Cerebellar nuclear complex (tissue), 1 donor: ENCODE measurements around the gene ADGB.
"Not testable (repeated sequence)": the region's sequence is repeated elsewhere in the genome, so short reads cannot be mapped to it uniquely, and the experiment has no call there.

Experiments
- DNase-seq, 2 experiments: peaks; one replicate each; lab custom pipeline; 2025; lab: John Stamatoyannopoulos, UW

The ADGB gene

DNA sequence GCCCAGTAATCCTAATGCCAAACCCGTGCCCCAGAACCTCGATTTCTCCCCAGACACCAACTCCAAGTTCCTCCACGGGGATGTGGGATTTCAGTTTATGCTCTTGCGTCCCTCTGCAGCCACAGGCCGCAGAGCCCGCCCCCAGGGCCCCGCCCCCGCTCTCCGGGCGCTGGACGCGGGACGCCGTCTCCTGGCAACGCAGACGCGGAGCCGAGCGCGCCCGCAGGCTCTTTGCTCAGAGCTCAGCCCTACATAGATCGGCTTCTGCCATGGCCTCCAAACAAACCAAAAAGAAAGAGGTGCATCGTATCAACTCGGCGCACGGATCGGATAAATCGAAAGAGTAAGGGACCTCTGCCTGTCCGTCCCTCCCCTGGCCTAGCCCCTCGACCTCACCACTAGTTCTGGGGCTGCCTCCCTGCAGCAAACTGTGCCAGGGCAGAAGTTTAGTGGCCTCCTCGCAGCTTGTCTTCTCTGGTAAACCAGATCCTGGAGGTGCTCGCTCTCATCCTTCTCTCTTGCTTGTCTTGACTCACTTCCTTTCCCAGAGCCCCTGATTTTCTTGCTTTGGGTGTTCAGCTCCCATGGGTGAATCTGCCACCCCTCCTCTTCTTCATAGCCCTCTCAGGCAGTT lies at the start of gene ADGB:
Gene ADGB (plus strand): TSS at position 201 of the 634 bp plus-strand sequence. CDS start 69 bp downstream, at position 270.
- DNase-seq: no peak

DNA sequence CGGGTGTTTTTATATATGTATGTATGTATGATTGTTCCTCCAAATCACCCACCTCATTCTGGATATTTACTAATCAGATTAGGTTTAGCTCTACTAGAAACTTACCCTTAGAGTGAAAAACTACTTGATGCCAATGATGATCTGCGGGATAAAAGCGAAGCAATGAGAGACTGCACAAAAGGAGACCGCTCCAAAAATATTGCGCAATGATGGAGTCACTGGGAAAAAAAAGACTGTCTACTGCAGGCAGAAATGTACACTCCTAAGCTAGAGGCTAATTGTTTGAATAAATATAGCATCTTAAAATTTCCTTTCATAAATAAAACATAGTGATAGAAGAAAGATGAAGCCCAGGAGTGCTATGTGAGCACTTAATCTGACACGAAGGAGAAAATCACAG lies 47.9 kb upstream of the ADGB start:
- DNase-seq: no peak

DNA sequence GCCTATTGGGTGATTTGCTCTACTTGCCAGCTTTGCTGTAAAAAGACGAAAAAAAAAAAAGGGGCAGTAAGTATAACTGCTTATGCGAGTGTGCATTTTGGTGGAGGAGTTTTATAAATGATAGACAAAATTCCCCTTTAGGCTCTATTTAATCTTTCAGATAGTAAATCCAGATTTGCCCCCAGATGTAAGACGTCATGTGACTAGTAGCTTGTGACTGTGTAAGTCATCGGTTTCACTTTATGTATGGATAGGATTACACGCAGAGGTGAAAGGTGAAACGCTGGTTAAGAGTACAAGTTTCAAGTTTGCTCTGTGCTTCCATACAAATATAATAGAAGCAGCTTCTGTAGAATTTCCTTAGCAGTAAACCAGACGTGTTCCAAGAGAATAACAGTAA lies 47.2 kb upstream of the ADGB start:
- no peak for DNase-seq

DNA sequence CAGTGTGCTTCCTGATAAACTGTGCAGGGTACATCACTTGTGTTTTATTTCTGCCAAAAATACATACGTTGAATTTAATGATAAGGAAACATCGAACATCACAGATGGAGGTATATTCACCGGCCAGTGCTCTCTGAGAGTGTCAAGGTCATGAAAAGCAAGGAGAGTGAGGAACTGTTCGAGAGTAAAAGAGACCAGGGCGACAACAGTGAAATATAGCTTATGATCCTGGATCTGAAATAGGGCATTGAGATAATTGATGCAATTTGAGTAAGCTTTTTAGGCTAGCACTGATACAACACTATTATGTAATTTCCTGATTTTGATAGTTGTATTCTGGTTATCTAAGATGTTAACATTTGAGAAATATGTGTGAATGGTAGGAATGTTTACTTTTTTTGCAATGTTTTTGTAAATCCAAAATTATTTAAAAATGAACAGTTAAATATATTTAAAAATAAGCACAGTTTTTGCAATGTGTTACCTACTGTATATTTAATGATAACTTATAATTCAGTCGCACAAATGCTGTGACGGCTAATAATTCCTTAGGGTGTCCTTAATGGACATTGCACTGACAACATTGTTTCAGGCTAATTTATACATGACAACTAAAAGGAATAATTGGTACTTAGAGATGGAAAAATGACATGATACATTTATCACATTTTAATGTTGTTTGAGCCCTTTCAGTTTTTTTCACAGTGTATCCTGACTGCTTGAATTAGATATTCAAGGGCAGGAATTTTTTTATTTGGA lies 45.2 kb upstream of the ADGB start:
- DNase-seq: no peak

DNA sequence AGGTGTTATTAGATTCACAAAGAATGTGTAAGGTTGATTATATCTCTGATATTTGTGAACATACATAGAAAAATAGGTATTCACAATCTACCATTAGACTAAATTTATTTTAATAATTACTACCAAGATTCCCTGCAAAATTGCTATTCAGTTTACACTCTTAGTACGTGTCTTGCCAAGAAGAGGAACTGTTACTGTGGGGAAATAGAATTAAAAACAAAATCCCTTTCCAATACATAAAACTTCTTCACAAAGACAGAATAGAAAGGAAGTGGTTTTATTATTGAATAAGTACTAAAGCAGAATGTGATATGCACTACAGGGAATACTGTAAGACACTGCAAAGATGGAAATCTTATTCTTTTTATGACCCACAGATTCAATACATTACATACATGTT lies 38.2 kb upstream of the ADGB start:
- DNase-seq: no peak

DNA sequence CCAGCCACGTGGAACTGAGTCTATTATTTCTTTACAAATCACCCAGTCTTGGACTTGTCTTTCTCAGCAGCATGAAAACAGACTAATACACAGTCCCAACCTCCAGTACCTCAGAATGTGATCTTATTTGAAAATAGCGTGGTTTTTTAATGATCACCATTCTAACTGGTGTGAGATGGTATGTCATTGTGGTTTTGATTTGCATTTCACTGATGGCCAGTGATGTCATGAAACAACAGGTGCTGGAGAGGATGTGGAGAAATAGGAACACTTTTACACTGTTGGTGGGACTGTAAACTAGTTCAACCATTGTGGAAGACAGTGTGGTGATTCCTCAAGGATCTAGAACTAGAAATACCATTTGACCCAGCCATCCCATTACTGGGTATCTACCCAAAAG lies 32.1 kb upstream of the ADGB start:
- DNase-seq: not testable (repeated sequence)

DNA sequence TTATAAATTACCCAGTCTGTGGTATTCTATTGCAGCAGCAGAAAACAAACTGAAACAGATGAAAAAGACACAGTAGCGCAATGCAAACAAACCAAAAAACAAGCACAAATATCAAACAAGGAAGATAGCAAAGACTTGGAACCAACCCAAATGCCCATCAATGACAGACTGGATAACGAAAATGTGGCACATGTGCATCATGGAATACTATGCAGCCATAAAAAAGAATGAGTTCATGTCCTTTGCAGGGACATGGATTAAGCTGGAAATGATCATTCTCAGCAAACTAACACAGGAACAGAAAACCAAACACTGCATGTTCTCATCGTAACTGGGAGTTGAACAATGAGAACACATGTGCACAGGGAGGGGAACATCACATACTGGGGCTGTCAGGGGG lies 30.2 kb upstream of the ADGB start:
- not testable (repeated sequence) for DNase-seq

DNA sequence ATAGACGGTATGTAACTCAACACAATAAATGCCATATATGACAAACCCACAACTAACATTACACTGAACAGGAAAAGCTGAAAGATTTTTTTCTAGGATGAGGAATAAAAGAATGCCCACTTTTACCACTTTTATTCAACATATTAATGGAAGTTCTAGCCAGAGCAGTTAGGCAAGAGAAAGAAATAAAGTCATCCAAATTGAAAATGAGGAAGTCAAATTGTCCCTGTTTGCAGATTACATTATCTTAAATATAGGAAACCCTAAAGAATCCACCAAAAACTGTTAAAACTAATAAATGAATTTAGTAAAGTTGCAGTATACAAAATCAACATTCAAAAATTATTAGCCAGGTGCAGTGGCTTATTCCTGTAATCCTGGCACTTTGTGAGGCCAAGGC lies 24.6 kb upstream of the ADGB start:
- DNase-seq: no peak

DNA sequence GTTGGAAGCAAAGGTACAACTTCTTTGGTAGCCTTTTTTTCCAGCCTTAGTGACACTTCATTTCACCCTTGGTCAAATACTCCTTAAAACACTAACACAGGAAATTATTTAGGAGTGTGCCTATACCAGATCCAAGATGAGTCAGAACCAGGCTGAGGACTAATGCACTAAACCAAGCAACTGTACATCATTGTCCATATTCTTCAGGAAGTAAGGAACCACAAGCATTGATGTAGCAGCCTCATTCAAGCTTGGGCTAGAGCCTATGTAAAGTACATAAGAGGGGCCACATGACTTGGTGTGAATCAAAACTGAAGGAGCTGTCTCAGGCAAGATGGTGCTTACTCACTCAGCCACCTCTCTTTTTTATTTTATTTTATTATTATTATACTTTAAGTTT lies 20.7 kb upstream of the ADGB start:
- DNase-seq: no peak

DNA sequence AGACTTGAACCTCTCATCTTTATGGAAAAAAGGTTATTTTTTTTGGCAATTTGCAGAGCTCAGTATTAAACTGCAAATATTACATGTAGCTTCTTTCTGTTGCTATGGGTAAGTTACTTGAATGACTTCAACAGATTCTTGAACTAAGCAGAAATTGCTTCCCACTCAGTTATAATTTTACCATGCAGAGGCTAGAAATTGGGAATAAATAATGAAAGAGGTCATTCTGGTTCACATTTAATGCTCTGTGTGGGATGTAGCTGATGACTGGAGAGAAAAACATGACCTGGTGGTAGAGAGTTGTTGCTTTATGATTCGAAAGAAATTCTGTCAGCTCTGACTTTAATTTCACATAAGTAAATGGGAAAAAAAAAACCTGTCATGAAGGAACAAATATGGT lies 16.8 kb upstream of the ADGB start:
- no peak for DNase-seq

DNA sequence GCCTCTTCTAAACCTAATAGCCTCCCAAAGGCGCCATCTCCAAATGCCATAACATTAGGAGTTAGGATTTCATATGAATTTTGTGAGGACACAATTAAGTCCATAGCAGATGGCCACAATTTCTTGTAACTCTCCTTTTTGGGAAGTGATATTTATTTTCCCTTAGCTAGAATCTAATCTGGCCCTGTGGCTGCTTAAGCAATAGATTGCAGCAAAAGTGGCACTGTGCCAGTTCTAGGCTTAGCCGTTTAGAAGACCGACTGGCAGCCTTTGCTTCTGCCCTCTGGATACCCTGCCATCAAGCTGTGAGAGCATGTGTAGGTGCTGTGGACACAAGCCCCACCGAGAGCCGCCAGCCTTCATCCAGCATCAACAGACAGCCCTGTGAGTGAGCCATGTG lies 15.9 kb upstream of the ADGB start:
- no peak for DNase-seq

DNA sequence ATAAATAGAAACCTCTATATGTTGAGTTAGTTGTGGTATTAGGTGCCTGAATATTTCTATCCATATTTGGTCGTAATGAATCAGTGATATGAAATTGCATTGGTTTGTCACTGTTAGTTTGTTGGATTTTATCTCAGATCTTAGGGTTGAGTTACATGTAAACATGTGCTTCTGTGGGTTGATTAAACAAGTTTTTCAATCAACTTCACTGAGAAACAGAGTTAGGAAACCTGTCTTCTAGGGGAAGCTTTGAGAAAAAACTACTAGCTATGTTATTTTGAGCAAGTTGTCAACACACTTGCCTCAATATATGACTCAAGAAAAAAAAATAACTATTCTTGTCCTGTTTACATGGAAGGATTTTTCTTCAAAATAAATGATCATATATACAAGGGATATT lies 14.8 kb upstream of the ADGB start:
- DNase-seq: no peak

DNA sequence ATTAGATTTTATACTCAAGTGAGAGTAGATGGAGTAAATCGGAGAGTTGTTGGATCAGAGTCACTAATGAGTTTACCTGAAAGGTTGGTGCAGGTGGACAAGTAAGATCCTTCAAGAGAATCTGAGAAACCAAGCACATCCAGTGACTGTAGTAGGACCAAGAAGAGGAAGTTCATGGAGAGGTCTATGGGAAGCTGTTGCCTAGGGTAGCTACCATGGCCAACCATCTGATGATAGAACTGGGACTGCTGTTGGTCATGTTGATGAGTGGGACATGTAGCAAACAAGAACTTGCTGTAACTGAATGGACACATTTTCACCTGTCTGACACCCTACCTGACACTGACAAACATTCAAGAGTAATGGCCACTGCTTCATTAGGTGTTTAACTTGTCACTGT lies 11.3 kb upstream of the ADGB start:
- no peak for DNase-seq

DNA sequence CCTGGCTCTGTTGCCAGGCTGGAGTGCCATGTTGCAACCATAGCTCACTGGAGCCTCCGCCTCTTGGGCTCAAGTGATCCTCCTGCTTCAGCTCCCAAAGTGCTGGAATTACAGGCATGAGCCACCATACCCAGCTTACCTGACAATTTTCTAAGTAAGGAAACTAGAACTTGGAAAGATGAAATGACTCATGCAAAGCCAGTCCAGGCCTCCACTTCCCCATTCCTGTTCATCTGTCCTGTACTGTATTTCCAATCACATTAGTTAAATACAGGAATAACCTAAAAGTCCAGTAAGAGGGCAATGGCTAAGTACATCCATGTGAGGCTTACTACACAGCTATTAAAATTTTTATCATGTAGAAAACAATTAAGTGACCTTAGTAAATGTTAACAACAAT lies 8.3 kb upstream of the ADGB start:
- DNase-seq: no peak

DNA sequence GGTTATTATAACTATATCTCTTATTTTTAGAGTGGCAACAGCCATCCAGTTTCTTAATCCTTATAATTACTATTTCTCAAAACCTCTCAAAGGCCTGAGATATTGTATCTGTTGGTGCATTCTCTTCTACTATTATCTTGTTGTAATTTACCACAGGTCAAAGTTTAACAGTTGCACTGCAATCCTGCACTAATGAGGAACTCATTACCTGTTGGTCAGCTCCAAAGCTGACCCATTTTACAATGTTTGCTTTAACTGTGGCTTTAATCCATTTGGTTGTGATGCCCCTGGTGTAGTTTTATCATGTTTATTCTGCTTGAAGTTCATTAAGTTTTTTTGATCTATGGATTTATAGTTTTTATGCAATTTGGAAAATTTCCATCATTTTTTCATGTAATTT lies 6.3 kb upstream of the ADGB start:
- DNase-seq: no peak

DNA sequence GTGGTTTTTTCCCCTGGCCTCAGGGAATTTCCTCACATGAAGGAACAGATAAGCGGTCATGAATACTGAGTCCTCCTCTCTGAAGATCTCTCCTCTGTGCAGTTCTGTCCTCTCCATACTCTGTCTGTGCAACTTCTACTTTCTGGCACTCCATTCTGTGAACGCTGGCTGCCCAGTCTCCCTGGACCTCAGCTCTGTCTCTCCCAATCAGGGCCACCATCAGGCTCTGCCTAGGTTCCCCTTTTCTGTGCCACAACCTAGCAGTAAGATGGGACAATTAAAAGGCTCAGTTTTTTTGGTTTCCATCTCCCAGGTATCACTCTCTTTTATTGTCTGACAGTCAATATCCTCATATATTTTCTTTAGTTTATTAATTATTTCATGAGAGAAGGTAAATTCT lies 4.8 kb upstream of the ADGB start:
- no peak for DNase-seq

DNA sequence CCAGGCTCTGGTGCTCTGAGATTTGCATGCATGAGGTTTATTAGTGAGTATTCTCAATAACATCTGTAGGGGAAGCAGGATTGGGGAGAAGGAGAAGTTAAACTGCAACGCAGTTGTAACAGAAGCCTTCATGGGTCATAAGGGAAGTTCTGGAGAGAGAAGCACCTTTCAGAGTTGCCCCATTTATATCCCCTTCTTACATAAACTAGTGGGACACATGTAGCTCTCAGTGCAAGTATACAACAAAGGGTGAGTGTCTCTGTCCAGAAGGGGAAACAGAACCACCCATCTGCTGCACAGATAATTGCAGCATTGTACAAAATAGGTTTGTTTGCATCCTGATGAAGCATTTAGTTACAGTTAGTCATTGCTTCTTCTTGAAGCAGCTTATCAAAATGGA lies 4.3 kb upstream of the ADGB start:
- DNase-seq: no peak

DNA sequence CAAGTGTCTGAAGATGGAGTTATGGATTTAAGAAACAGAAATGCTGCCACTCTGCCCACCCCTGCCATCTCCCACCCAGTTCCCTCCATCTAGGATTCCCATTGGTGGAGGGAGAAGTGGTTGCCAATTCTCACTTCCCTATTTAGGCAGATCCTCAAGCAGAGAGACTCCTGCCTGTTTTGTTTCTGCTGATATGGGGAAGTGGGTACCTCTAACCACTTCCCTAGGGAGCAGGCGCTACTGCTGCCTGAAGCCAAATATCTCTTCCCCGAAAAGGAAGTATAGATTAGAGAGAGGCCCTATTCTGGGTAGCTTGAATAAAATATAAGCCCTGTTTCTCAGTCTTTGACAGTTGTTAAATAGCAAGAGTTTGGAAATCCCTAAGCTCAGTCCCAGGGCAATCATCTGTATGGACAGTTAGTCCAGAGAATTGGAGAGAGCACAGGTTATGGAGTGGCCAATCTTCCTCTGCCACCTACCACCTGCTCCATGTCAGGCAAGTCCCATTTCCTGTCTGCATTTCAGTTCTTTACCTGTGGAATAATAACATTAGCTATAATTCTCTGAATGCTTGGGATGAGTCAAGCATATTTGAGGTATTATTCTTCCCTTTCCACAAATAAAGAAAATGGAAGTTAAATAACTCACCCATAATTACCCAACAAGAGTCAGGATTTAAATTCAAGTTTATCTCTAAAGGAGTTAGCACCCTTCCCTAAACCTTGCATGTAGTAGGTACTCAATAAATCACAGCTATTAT lies 2.6 kb upstream of the ADGB start:
- DNase-seq: no peak

DNA sequence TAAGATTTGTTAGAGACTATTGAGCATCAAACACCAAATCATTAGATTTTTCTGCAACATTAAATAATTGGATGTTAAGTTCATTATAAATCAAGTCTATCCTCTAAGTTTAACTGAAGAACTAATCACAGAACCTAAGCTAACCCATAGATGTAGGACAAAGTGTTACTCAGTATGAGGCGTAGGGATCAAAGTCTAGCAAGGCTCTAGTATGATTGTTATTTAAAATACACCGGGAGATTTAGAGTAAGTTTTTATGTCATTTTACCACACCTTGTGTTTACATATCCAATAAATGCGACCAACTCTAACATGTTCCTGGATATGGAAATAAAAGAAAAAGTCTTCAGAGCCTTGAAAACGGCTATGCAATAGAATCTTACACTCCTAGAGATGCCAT lies 2.6 kb downstream of the ADGB start:
- no peak for DNase-seq

DNA sequence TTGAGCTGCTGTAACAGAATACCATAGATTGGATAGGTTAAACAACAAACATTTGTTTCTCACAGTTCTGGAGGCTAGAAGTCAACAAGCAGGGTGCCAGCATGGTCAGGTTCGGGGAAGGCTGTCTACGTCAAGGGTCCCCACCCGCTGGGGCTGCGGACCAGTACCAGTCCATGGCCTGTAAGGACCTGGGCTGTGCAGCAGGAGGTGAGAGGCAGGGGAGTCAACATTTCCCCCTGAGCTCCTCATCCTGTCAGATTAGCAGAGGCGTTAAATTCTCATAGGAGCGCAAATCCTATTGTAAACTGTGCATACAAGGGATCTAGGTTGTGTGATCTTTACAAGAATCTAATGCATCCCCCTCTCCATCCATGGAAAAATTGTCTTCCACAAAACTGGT lies 3.8 kb downstream of the ADGB start:
- DNase-seq: no peak

DNA sequence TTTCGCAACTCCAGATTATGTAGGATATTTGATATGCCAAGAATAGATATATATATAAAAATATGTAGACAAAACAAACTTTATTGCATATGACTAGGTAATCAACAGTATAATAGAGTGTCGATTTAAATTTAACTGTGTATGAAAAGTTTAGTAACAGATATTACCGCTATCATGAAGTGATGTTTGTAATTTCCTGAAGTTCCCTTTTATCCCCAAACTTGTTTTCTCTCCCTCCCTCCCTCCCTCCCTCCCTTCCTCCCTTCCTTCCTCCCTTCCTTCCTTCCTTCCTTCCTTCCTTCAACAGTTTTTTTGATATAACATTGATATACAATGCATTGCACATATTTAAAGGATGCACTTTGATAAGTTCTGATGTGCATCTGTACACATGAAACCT lies 15.2 kb downstream of the ADGB start:
- DNase-seq: no peak

DNA sequence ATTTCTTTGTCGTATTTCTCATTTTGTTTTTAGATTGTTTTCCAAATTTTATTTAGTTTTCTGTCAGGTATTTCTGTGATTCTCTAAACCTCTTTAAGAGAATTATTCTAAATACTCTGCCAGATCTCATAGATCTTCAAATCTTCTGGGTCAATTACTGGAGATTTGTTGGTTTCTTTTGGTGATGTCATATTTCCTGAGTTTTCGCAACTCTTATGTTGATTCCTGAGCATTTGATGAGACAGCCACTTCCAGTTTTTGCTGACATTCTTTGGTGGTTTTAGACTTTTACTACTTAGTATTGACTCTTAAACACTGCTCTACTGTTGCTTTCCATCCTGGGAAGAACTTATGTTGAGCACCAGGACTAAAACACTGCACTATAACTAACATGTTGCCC lies 21.9 kb downstream of the ADGB start:
- no peak for DNase-seq

DNA sequence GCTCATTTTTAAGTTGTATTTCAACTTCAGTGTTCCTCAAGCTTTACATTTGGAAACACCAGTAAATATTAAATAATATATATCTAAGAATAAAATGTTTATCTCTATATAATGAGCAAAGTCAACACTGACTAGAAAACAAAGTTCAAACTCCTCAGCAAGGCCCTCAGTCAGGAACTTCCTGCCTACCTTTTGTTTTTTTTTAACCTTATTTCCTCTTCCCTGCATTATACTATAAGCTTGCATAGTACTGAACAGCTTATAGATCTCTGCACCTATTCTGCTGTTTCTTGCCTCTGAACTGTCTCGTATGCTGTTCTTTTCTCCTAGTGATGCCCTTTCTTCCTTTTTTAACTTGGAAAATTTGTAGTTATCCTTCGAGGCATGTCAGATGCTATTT lies 29.6 kb downstream of the ADGB start:
- no peak for DNase-seq
